HepG2 (cell line): Measurements from ENCODE around the gene PEX13. TPM values are rescaled to one million over a fixed set of nuclear protein-coding genes. Genes with fewer than 3 reads are reported as not detected.

ENCODE experiments used
- DNMT3B ChIP-seq: conservative IDR thresholded peaks from 2 replicates; pipeline ENCODE4 v1.6.1; 2016; ENCODE audit warnings: missing biosample characterization, control low read depth
- HNF4A ChIP-seq: sonication (generic); formaldehyde crosslinking; IDR thresholded peaks from 2 replicates; pipeline ENCODE4 v1.4.0; 2020; ENCODE audit warnings: missing genetic modification reagents
- ISX ChIP-seq: sonication (generic); formaldehyde crosslinking; conservative IDR thresholded peaks from 2 replicates; pipeline ENCODE4 v1.5.0; 2020; ENCODE audit warnings: missing genetic modification reagents
- JUND ChIP-seq: sonication (generic); formaldehyde crosslinking; IDR thresholded peaks from 2 replicates; pipeline ENCODE4 v1.8.0; 2022; ENCODE audit warnings: mild to moderate bottlenecking, missing genetic modification reagents
- MED1 ChIP-seq: sonication (generic); formaldehyde crosslinking; IDR thresholded peaks from 2 replicates; pipeline ENCODE4 v1.4.0; 2020; ENCODE audit warnings: missing genetic modification reagents
- PCBP1 ChIP-seq: fragments of 200-400 bp; formaldehyde crosslinking; IDR thresholded peaks from 2 replicates; pipeline ENCODE4 v1.6.1; 2017; ENCODE audit warnings: mild to moderate bottlenecking, low read depth, low read length, borderline replicate concordance
- PREB ChIP-seq: sonication (generic); formaldehyde crosslinking; IDR thresholded peaks from 2 replicates; pipeline ENCODE4 v1.4.0; 2020; ENCODE audit warnings: missing genetic modification reagents
- THAP8 ChIP-seq: sonication (generic); formaldehyde crosslinking; IDR thresholded peaks from 2 replicates; pipeline ENCODE4 v1.5.1; 2020; ENCODE audit warnings: missing genetic modification reagents, mild to moderate bottlenecking, borderline replicate concordance
- ZBTB38 ChIP-seq: sonication (generic); formaldehyde crosslinking; IDR thresholded peaks from 2 replicates; pipeline ENCODE4 v1.5.1; 2020; ENCODE audit warnings: mild to moderate bottlenecking, missing genetic modification reagents
- ZBTB39 ChIP-seq: sonication (generic); formaldehyde crosslinking; IDR thresholded peaks from 2 replicates; pipeline ENCODE4 v1.5.0; 2020; ENCODE audit warnings: missing genetic modification reagents
- ZFX ChIP-seq: sonication (generic); formaldehyde crosslinking; IDR thresholded peaks from 2 replicates; pipeline ENCODE4 v1.4.0; 2020; ENCODE audit warnings: mild to moderate bottlenecking, low read depth, missing genetic modification reagents, moderate library complexity
- ZFYVE20 ChIP-seq: sonication (generic); formaldehyde crosslinking; IDR thresholded peaks from 2 replicates; pipeline ENCODE4 v1.8.0; 2023; ENCODE audit warnings: low read depth, mild to moderate bottlenecking, moderate library complexity, missing genetic modification reagents, borderline replicate concordance
- ZNF264 ChIP-seq: sonication (generic); formaldehyde crosslinking; IDR thresholded peaks from 2 replicates; pipeline ENCODE4 v1.4.0; 2020; ENCODE audit warnings: missing genetic modification reagents
- ZNF343 ChIP-seq: sonication (generic); formaldehyde crosslinking; IDR thresholded peaks from 2 replicates; pipeline ENCODE4 v1.4.0; 2020; ENCODE audit warnings: mild to moderate bottlenecking, missing genetic modification reagents
- ZNF574 ChIP-seq: sonication (generic); formaldehyde crosslinking; IDR thresholded peaks from 2 replicates; pipeline ENCODE4 v1.4.0; 2020; ENCODE audit warnings: missing genetic modification reagents
- ZNF609 ChIP-seq: sonication (generic); formaldehyde crosslinking; IDR thresholded peaks from 2 replicates; pipeline ENCODE4 v1.4.0; 2020; ENCODE audit warnings: mild to moderate bottlenecking, missing genetic modification reagents, borderline replicate concordance
- ZNF773 ChIP-seq: sonication (generic); formaldehyde crosslinking; IDR thresholded peaks from 2 replicates; pipeline ENCODE4 v1.4.0; 2020; ENCODE audit warnings: missing genetic modification reagents, borderline replicate concordance
- polyA plus RNA-seq, 8 experiments: library from polyadenylated mRNA; depleted of rRNA in 3 of 8; stranded (reverse) in 7 of 8; unstranded in 1 of 8; fragments of >200 nt; fragmentation: Illumina TruSeq in 4 of 8; extraction: Trizol in 4 of 8; gene quantifications; 2 replicates each; pipeline versions ENCODE4 v1.2.1 to v1.2.3, GENCODE V29; 2011 to 2016; ENCODE audit warnings: low read depth in 4 of 8, missing spikeins in 1 of 8, mixed read lengths in 1 of 8; ENCODE audit not compliant: insufficient read depth in 1 of 8
- total RNA-seq, 5 experiments: library from RNA; depleted of rRNA; stranded (reverse); fragments of >200 nt; fragmentation: Illumina TruSeq; extraction: Trizol; gene quantifications; 2 replicates each; pipeline ENCODE4 v1.2.3, GENCODE V29; 2016; ENCODE audit warnings: low read depth in 1 of 5

Gene PEX13
- total and polyA plus RNA-seq, 2 of the 13 experiments (the other 11 are each of a cell fraction or from before 2014, with no cell fraction given) = 47.9 to 75.9 TPM

GRCh38 chr2:61017556-61018317, at the start of gene PEX13, which contains the start of gene PUS10 (continued):
- TF ChIP-seq ISX (CRISPR knock-in tag) = no peak
- peak; percentile 69 for TF ChIP-seq ZNF574 (CRISPR knock-in tag)
- TF ChIP-seq ZNF773 (CRISPR knock-in tag) = no peak
- TF ChIP-seq ZNF264 (CRISPR knock-in tag) = peak; percentile 97
- no peak for TF ChIP-seq ZFYVE20 (CRISPR knock-in tag)
- peak; percentile 16; the same call in 1 of the 2 replicates for TF ChIP-seq MED1 (CRISPR knock-in tag)
- TF ChIP-seq ZNF609 (CRISPR knock-in tag) = peak; percentile 82
- peak; percentile 99 for TF ChIP-seq HNF4A (CRISPR knock-in tag)
- TF ChIP-seq DNMT3B = peak; percentile 37; the same call in 1 of the 2 replicates
- peak; percentile 68 for TF ChIP-seq ZFX (CRISPR knock-in tag)
- TF ChIP-seq ZBTB39 = no peak
- TF ChIP-seq JUND (CRISPR knock-in tag) = peak; percentile 76; the same call in 1 of the 2 replicates
- TF ChIP-seq THAP8 (CRISPR knock-in tag) = no peak; the same call in none of the 2 replicates
- peak; percentile 96 for TF ChIP-seq PCBP1
- TF ChIP-seq ZBTB38 = peak; percentile 48
- TF ChIP-seq ZNF343 (CRISPR knock-in tag) = peak; percentile 70
- no peak for TF ChIP-seq PREB (CRISPR knock-in tag)
